K562 (cell line): Measurements from ENCODE around the gene ARL13A. TPM values are rescaled to one million over a fixed set of nuclear protein-coding genes. Genes with fewer than 3 reads are reported as not detected.

Experiments
- ATAC-seq: fragments of 200-7000 bp; cut with Tn5 transposase; 3 replicates; pipeline ENCODE4 v1.9.1; 2020; ENCODE audit warnings: moderate library complexity
- BruUV-seq: library from RNA; stranded (reverse); fragments of 400-500 nt; replicated peaks from 2 replicates; lab custom pipeline; 2021; lab: Mats Ljungman, UMichigan
- CTCF ChIA-PET: fragments of 300-600 bp; formaldehyde crosslinking; extraction: SDS; loops from one replicate; lab custom pipeline; 2021; ENCODE audit warnings: low intra/inter-chr PET ratio; lab: Yijun Ruan, JAX
- POLR2A ChIA-PET: fragments of 300-600, 350-650 bp; sonication (Branson Sonifier 250); formaldehyde crosslinking; extraction: SDS; loops from one replicate; lab custom pipeline; 2021; ENCODE audit warnings: antibody characterized with exemption, inconsistent platforms; lab: Yijun Ruan, JAX
- DNase-seq, 4 experiments: peaks; one replicate each; pipeline versions ENCODE4 v3.0.0 to v3.0.0-alpha.2; 2011 to 2018; ENCODE audit warnings: low spot score in 3 of 4, mixed read lengths in 3 of 4; ENCODE audit errors: extremely low read depth in 1 of 4
- FAIRE-seq: peaks from 2 replicates; lab custom pipeline; 2011; peaks lifted over from hg19 to GRCh38; lab: Jason Lieb, UNC
- H2AFZ ChIP-seq: 2 replicates; pipeline ENCODE4 v1.6.0; 2011; ENCODE audit warnings: low read depth, low read length, control low read depth, inconsistent platforms
- H3K27ac ChIP-seq: fragments of 200-600 bp; 3 replicates; pipeline ENCODE4 v1.8.0; 2011; ENCODE audit warnings: low read depth, mild to moderate bottlenecking, control low read depth, inconsistent platforms, low read length, moderate library complexity, mixed read lengths; ENCODE audit errors: extremely low read depth
- H3K27me3 ChIP-seq, 2 experiments: fragments of 300-600 bp in 1 of 2; 2 replicates in 1 of 2; 3 replicates in 1 of 2; pipeline versions ENCODE4 v1.6.0 to v1.8.0; 2011; ENCODE audit warnings: inconsistent platforms in 2 of 2, low read length in 2 of 2, mild to moderate bottlenecking in 1 of 2, mixed read lengths in 1 of 2, moderate library complexity in 1 of 2; ENCODE audit not compliant: control insufficient read depth in 2 of 2, insufficient read depth in 2 of 2
- H3K36me3 ChIP-seq: fragments of 300-600 bp; 3 replicates; pipeline ENCODE4 v1.8.0; 2011; ENCODE audit warnings: mild to moderate bottlenecking, low read length, inconsistent platforms; ENCODE audit not compliant: control insufficient read depth, insufficient read depth
- H3K4me1 ChIP-seq, 2 experiments: fragments of 200-600 bp in 1 of 2; replicated peaks in 1 of 2; 2 replicates in 1 of 2; 3 replicates in 1 of 2; pipeline versions ENCODE4 v1.5.1 to v1.8.0; 2011; ENCODE audit warnings: inconsistent platforms in 2 of 2, low read length in 2 of 2, mild to moderate bottlenecking in 1 of 2, mixed read lengths in 1 of 2, moderate library complexity in 1 of 2; ENCODE audit not compliant: control insufficient read depth in 2 of 2, insufficient read depth in 2 of 2
- H3K4me2 ChIP-seq: 2 replicates; pipeline ENCODE4 v1.6.1; 2011; ENCODE audit warnings: low read length, control low read depth, inconsistent platforms, mixed read lengths; ENCODE audit not compliant: insufficient read depth
- H3K4me3 ChIP-seq: fragments of 200-600 bp; sonication (generic), shearing (Covaris generic); 2 replicates; pipeline ENCODE4 v1.5.1; 2016; ENCODE audit warnings: control low read depth, inconsistent platforms
- H3K79me2 ChIP-seq: fragments of 200-600 bp; 3 replicates; pipeline ENCODE4 v1.8.0; 2011; ENCODE audit warnings: low read length, inconsistent platforms; ENCODE audit not compliant: control insufficient read depth, insufficient read depth
- H3K9ac ChIP-seq, 2 experiments: 2 replicates each; pipeline versions ENCODE4 v1.6.0 to v1.6.1; 2011; ENCODE audit warnings: low read depth in 2 of 2, low read length in 2 of 2, control low read depth in 1 of 2, inconsistent platforms in 1 of 2, mild to moderate bottlenecking in 1 of 2, mixed read lengths in 1 of 2; ENCODE audit not compliant: insufficient read depth in 1 of 2
- H3K9me1 ChIP-seq: one replicate; pipeline ENCODE4 v1.6.0; 2011; ENCODE audit warnings: inconsistent platforms, mild to moderate bottlenecking, low read length, moderate library complexity; ENCODE audit not compliant: control insufficient read depth, insufficient read depth
- H3K9me3 ChIP-seq: replicated peaks from 2 replicates; pipeline ENCODE4 v1.5.1; 2011; ENCODE audit warnings: low read depth, low read length, inconsistent platforms; ENCODE audit not compliant: control insufficient read depth, insufficient read depth
- H4K20me1 ChIP-seq: replicated peaks from 2 replicates; pipeline ENCODE4 v1.6.1; 2011; ENCODE audit warnings: low read length, inconsistent platforms, mixed read lengths; ENCODE audit not compliant: control insufficient read depth, insufficient read depth
- ATF4 ChIP-seq: fragments of 450-650 bp; formaldehyde crosslinking; IDR thresholded peaks from 2 replicates; pipeline ENCODE4 v1.4.0; 2022; ENCODE audit warnings: mild to moderate bottlenecking, moderate library complexity
- IFI16 ChIP-seq: fragments of 250-450 bp; sonication (Bioruptor Pico); IDR thresholded peaks from 2 replicates; pipeline ENCODE4 v2.1.2; 2022; ENCODE audit warnings: mild to moderate bottlenecking, inconsistent platforms
- KHSRP ChIP-seq: fragments of 450-650 bp; IDR thresholded peaks from 2 replicates; pipeline ENCODE4 v1.6.1; 2017
- KLF10 ChIP-seq: fragments of 250-450 bp; sonication (Bioruptor Pico); IDR thresholded peaks from 2 replicates; pipeline ENCODE4 v1.6.1; 2021; ENCODE audit warnings: matching md5 sums
- MECOM ChIP-seq: fragments of 250-450 bp; sonication (Bioruptor Pico); IDR thresholded peaks from 2 replicates; pipeline ENCODE4 v1.8.0; 2022; ENCODE audit warnings: inconsistent platforms
- NFRKB ChIP-seq: fragments of 450-650 bp; IDR thresholded peaks from 2 replicates; pipeline ENCODE4 v1.6.1; 2016; ENCODE audit warnings: low read depth
- PCBP2 ChIP-seq: fragments of 200-400 bp; formaldehyde crosslinking; IDR thresholded peaks from 2 replicates; pipeline ENCODE4 v1.6.1; 2018; ENCODE audit warnings: low read length, low read depth, mild to moderate bottlenecking, moderate library complexity; ENCODE audit not compliant: poor library complexity, severe bottlenecking
- TAF1 ChIP-seq: IDR thresholded peaks from 2 replicates; pipeline ENCODE4 v1.6.1; 2011; ENCODE audit warnings: mild to moderate bottlenecking, low read length, moderate library complexity; ENCODE audit not compliant: insufficient read depth, control insufficient read depth, severe bottlenecking; ENCODE audit errors: extremely low read depth
- ZBTB7A ChIP-seq: IDR thresholded peaks from 2 replicates; pipeline ENCODE4 v1.6.1; 2011; ENCODE audit warnings: low read depth, mild to moderate bottlenecking, low read length, moderate library complexity, borderline replicate concordance; ENCODE audit not compliant: control insufficient read depth
- ZNF592 ChIP-seq: fragments of 450-650 bp; IDR thresholded peaks from 2 replicates; pipeline ENCODE4 v1.6.1; 2017; ENCODE audit warnings: antibody characterized with exemption, mild to moderate bottlenecking
- WGBS: fragments of 100-300 bp; shearing (Covaris generic); methylation state at CpG from one replicate; pipeline ENCODE4 v1.1.6; 2016; ENCODE audit warnings: low coverage, mixed read lengths; ENCODE audit not compliant: insufficient coverage; ENCODE audit errors: missing lambda C conversion rate; 5-methylcytosine and 5-hydroxymethylcytosine counted together
- in situ Hi-C: fragments of 300-500 bp; cut with MboI; formaldehyde crosslinking; loops from 4 replicates; pipeline ENCODE4 v1.15.0; 2018; ENCODE audit warnings: inconsistent platforms, mixed read lengths
- intact Hi-C: fragments of 100-400 bp; cut with micrococcal nuclease; formaldehyde crosslinking; loops from 2 replicates; pipeline ENCODE4 v1.14.2; 2022
- polyA plus RNA-seq, 8 experiments: library from polyadenylated mRNA; depleted of rRNA in 4 of 8; stranded (reverse) in 5 of 8; unstranded in 3 of 8; fragments of >200 nt; fragmentation: Nextera tagmentation in 2 of 8; fragmentation: Illumina TruSeq in 1 of 8; extraction: Ambion mirVana in 2 of 8; extraction: Trizol in 1 of 8; gene quantifications; 2 replicates each; pipeline versions ENCODE4 v1.2.1 to v1.2.3, GENCODE V29; 2011 to 2014; ENCODE audit warnings: inconsistent platforms in 1 of 8, missing spikeins in 1 of 8
- total RNA-seq, 7 experiments: library from RNA; depleted of rRNA in 6 of 7; stranded (reverse); fragments of >200 nt in 6 of 7; fragmentation: Illumina TruSeq in 2 of 7; extraction: Trizol in 2 of 7; gene quantifications; 2 replicates each; pipeline versions ENCODE4 v1.2.1 to v1.2.3, GENCODE V29; 2011 to 2021; ENCODE audit warnings: low replicate concordance in 1 of 7
- TF ChIP-seq, protein P1 (sequence below): fragments of 450-650 bp; IDR thresholded peaks from 2 replicates; pipeline ENCODE4 v1.6.1; 2016; ENCODE audit warnings: mild to moderate bottlenecking
- TF ChIP-seq, protein P2 (sequence below): fragments of 250-450 bp; sonication (Bioruptor Pico); IDR thresholded peaks from 2 replicates; pipeline ENCODE4 v1.5.0; 2020; ENCODE audit warnings: mild to moderate bottlenecking, borderline replicate concordance

ARL13A gene
- total and polyA plus RNA-seq, 9 of the 15 experiments (the other 6 are each of a cell fraction or from before 2014, with no cell fraction given), result not detected

- POLR2A ChIA-PET, result interaction anchor here (0.5 to 0.7 kb wide), 2 partner anchors 11 to 66 kb away, joined by 3 read pairs; no protein-coding TSS in a partner anchor
- H3K27ac ChIP-seq, result no peak overlapping the region
- H3K4me2 ChIP-seq, result no peak overlapping the region
- no peaks in the 10 kb centered on the region for H3K79me2 ChIP-seq
- FAIRE-seq, result no peak
- in situ Hi-C loops, result no loop called here
- H3K4me3 ChIP-seq, result no peak overlapping the region
- no peaks in the 10 kb centered on the region for H3K4me1 ChIP-seq
- H4K20me1 ChIP-seq, result no peaks in the 10 kb centered on the region
- no peaks in the 10 kb centered on the region for H3K36me3 ChIP-seq
- no peaks in the 10 kb centered on the region for H3K9me1 ChIP-seq
- H3K9me3 ChIP-seq, result no peaks in the 10 kb centered on the region
- no peak for ATAC-seq
- no TSS peak for BruUV-seq
- no peak overlapping the region for H2AFZ ChIP-seq
- H3K9ac ChIP-seq, result no peak overlapping the region
- CTCF ChIA-PET, result no interaction called here
- WGBS, result 22% methylated on average over 3 of the region's 3 CpGs
- no peaks in the 10 kb centered on the region for H3K27me3 ChIP-seq
- intact Hi-C loops, result no loop called here
- DNase-seq, result no peak
- TF ChIP-seq TAF1, result no peak
- no peak for TF ChIP-seq ZBTB7A
- no peak for TF ChIP-seq KHSRP
- no peak for TF ChIP-seq KLF10 (CRISPR knock-in tag)
- TF ChIP-seq ATF4 (CRISPR knock-in tag), result no peak
- TF ChIP-seq IFI16, result no peak
- no peak for TF ChIP-seq NFRKB
- TF ChIP-seq, protein P1, sequence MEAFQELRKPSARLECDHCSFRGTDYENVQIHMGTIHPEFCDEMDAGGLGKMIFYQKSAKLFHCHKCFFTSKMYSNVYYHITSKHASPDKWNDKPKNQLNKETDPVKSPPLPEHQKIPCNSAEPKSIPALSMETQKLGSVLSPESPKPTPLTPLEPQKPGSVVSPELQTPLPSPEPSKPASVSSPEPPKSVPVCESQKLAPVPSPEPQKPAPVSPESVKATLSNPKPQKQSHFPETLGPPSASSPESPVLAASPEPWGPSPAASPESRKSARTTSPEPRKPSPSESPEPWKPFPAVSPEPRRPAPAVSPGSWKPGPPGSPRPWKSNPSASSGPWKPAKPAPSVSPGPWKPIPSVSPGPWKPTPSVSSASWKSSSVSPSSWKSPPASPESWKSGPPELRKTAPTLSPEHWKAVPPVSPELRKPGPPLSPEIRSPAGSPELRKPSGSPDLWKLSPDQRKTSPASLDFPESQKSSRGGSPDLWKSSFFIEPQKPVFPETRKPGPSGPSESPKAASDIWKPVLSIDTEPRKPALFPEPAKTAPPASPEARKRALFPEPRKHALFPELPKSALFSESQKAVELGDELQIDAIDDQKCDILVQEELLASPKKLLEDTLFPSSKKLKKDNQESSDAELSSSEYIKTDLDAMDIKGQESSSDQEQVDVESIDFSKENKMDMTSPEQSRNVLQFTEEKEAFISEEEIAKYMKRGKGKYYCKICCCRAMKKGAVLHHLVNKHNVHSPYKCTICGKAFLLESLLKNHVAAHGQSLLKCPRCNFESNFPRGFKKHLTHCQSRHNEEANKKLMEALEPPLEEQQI, result no peak
- TF ChIP-seq MECOM (CRISPR knock-in tag), result no peak
- no peak for TF ChIP-seq ZNF592
- TF ChIP-seq, protein P2, sequence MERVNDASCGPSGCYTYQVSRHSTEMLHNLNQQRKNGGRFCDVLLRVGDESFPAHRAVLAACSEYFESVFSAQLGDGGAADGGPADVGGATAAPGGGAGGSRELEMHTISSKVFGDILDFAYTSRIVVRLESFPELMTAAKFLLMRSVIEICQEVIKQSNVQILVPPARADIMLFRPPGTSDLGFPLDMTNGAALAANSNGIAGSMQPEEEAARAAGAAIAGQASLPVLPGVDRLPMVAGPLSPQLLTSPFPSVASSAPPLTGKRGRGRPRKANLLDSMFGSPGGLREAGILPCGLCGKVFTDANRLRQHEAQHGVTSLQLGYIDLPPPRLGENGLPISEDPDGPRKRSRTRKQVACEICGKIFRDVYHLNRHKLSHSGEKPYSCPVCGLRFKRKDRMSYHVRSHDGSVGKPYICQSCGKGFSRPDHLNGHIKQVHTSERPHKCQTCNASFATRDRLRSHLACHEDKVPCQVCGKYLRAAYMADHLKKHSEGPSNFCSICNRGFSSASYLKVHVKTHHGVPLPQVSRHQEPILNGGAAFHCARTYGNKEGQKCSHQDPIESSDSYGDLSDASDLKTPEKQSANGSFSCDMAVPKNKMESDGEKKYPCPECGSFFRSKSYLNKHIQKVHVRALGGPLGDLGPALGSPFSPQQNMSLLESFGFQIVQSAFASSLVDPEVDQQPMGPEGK (CRISPR knock-in tag), result no peak
- TF ChIP-seq PCBP2, result no peak
Measured at GRCh38 chrX:100979881-100980607, 10.5 kb downstream of the ARL13A start.
